Measurements from ENCODE around the gene UBL7. TPM values are rescaled to one million over a fixed set of nuclear protein-coding genes. Genes with fewer than 3 reads are reported as not detected.

The UBL7 gene
- total and polyA plus RNA-seq, 8 donors: 16.0 to 30.2 (median 19.1) TPM

- no peak for TF ChIP-seq CTCF (IDR thresholded peaks at IDR 0.05)
- Histone ChIP-seq H3K4me3 (no peak overlapping the region), H3K27ac (no peak overlapping the region), H3K27me3 (no peaks in the 10 kb centered on the region), H3K9me3 (no peaks in the 10 kb centered on the region), H3K36me3 (no peaks in the 10 kb centered on the region), H3K4me1 (no peaks in the 10 kb centered on the region)
- ATAC-seq (no peak), DNase-seq (no peak), FAIRE-seq (no peak)
- intact Hi-C loops (cut with DNase I): no loop called here
- 97 to 98% methylated on average over 3 of the region's 3 CpGs for WGBS, 2 donors
These were observed 43.5 kb upstream of the UBL7 start for GRCh38 chr15:74504418-74504817.

GRCh38 chr15:74502301-74502700, 41.3 kb upstream of the UBL7 start:
- no peaks in the 10 kb centered on the region for H3K27me3 ChIP-seq
- ATAC-seq (no peak), FAIRE-seq (no peak), DNase-seq (no peak)
- 73 to 97% methylated on average over 3 of the region's 3 CpGs for WGBS, 2 donors
- H3K4me3 ChIP-seq: no peak overlapping the region
- H3K9me3 ChIP-seq: no peaks in the 10 kb centered on the region
- intact Hi-C loops (cut with DNase I): no loop called here
- no peaks in the 10 kb centered on the region for H3K4me1 ChIP-seq
- H3K27ac ChIP-seq: no peak overlapping the region
- no peak for TF ChIP-seq CTCF (IDR thresholded peaks at IDR 0.05)
- no peaks in the 10 kb centered on the region for H3K36me3 ChIP-seq

DNA sequence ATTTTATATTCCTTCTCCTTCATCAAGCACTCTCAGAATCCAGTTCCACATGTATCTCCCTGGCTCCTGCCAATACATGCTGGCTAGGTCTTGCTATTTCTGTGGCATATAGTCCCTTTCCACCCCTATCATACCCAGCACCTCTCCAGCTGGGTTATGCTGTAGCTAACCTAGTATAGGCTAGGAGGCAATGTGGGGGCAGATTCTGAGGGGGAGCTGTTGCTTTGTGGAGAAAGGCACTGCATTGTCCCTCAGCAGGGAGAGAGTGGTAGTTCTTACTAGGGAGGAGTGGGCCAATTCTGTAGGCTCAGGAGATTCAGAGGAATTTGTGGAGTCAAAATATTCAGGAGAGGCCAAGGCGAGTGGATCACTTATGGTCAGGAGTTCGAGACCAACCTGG, 39.4 kb upstream of the UBL7 start:
- DNase-seq: no peak
- Histone ChIP-seq H3K36me3 (no peaks in the 10 kb centered on the region), H3K4me3 (no peak overlapping the region), H3K4me1 (no peaks in the 10 kb centered on the region), H3K9me3 (no peaks in the 10 kb centered on the region), H3K27ac (no peak overlapping the region), H3K27me3 (no peaks in the 10 kb centered on the region)
- intact Hi-C loops (cut with DNase I): no loop called here
- 91 to 95% methylated on average over 2 of the region's 2 CpGs for WGBS, 2 donors
- no peak for TF ChIP-seq CTCF (IDR thresholded peaks at IDR 0.05)
- no peak for ATAC-seq
- no peak for FAIRE-seq

GRCh38 chr15:74499366-74499765, 38.4 kb upstream of the UBL7 start:
- FAIRE-seq (no peak), DNase-seq (no peak), ATAC-seq (no peak)
- H3K36me3 ChIP-seq: no peaks in the 10 kb centered on the region
- intact Hi-C loops (cut with DNase I): no loop called here
- no peak for TF ChIP-seq CTCF (IDR thresholded peaks at IDR 0.05)
- no peaks in the 10 kb centered on the region for H3K9me3 ChIP-seq
- H3K27ac ChIP-seq: no peak overlapping the region
- no peak overlapping the region for H3K4me3 ChIP-seq
- WGBS, 2 donors: 90 to 98% methylated on average over 2 of the region's 2 CpGs
- no peaks in the 10 kb centered on the region for H3K4me1 ChIP-seq
- H3K27me3 ChIP-seq: no peaks in the 10 kb centered on the region

- no peak for DNase-seq
- Histone ChIP-seq H3K4me1 (no peaks in the 10 kb centered on the region), H3K4me3 (no peak overlapping the region), H3K27ac (no peak overlapping the region), H3K36me3 (no peaks in the 10 kb centered on the region), H3K27me3 (no peaks in the 10 kb centered on the region), H3K9me3 (no peaks in the 10 kb centered on the region)
- ATAC-seq: peak in 1 of 4 donors; percentile 38
- no peak for TF ChIP-seq CTCF (IDR thresholded peaks at IDR 0.05)
- FAIRE-seq: no peak
- intact Hi-C loops (cut with DNase I): no loop called here
- WGBS, 2 donors: 60 to 64% methylated on average over 2 of the region's 2 CpGs
These were observed 36.6 kb upstream of the UBL7 start for GRCh38 chr15:74497584-74497983.
